Measurements from ENCODE around the gene STXBP1.

STXBP1 gene

GRCh38 chr9:127626752-127627493 is 14.8 kb downstream of the STXBP1 start:
- no peak for DNase-seq

GRCh38 chr9:127627494-127627855 is 15.4 kb downstream of the STXBP1 start:
- DNase-seq, result no peak

GRCh38 chr9:127628758-127629467 is 16.8 kb downstream of the STXBP1 start:
- DNase-seq, result no peak

- no peak for DNase-seq
These were observed 17.5 kb downstream of the STXBP1 start for GRCh38 chr9:127629468-127630081.

GRCh38 chr9:127633216-127633862 is 21.3 kb downstream of the STXBP1 start:
- DNase-seq, result no peak

GRCh38 chr9:127634021-127634420 is 21.9 kb downstream of the STXBP1 start:
- no peak for DNase-seq

- DNase-seq, result no peak
These were observed 22.6 kb downstream of the STXBP1 start for GRCh38 chr9:127634698-127635097.

- DNase-seq, result no peak
These were observed 23.2 kb downstream of the STXBP1 start for GRCh38 chr9:127635201-127635735.

GRCh38 chr9:127637322-127637847 is 25.3 kb downstream of the STXBP1 start:
- DNase-seq, result peak in 1 of 2 experiments; percentile 14

GRCh38 chr9:127640908-127641545 is 28.9 kb downstream of the STXBP1 start:
- no peak for DNase-seq

GRCh38 chr9:127642082-127642740 is 30.1 kb downstream of the STXBP1 start:
- no peak for DNase-seq

GRCh38 chr9:127644146-127644827 is 32.2 kb downstream of the STXBP1 start:
- no peak for DNase-seq

GRCh38 chr9:127644943-127645342 is 32.9 kb downstream of the STXBP1 start:
- no peak for DNase-seq

GRCh38 chr9:127647451-127647850 is 35.4 kb downstream of the STXBP1 start:
- no peak for DNase-seq

- no peak for DNase-seq
These were observed 38.4 kb downstream of the STXBP1 start for GRCh38 chr9:127650518-127650917.

- no peak for DNase-seq
These were observed 39.9 kb downstream of the STXBP1 start for GRCh38 chr9:127651697-127652610.

GRCh38 chr9:127652733-127653132 is 40.7 kb downstream of the STXBP1 start:
- no peak for DNase-seq

GRCh38 chr9:127654619-127655018 is 42.5 kb downstream of the STXBP1 start:
- no peak for DNase-seq

- DNase-seq, result no peak
These were observed 46.4 kb downstream of the STXBP1 start for GRCh38 chr9:127658428-127658827.

Data from NCI-H1930 (cell line).